Endothelial cell of umbilical vein (primary cell): Measurements from ENCODE around the gene ADGRG1. TPM values are rescaled to one million over a fixed set of nuclear protein-coding genes. Genes with fewer than 3 reads are reported as not detected.
A peak's percentile ranks its signal among the peaks of the same experiment; 100 is the strongest.

ENCODE experiments used
- BruUV-seq: library from RNA; stranded (reverse); fragments of 400-500 nt; replicated peaks from 2 replicates; lab custom pipeline; 2021; lab: Mats Ljungman, UMichigan
- CTCF ChIA-PET: fragments of 300-600, 350-600 bp; sonication (Branson Sonifier 250); formaldehyde crosslinking; loops from one replicate; lab custom pipeline; 2021; ENCODE audit warnings: antibody characterized with exemption, inconsistent platforms; lab: Charles Lee
- POLR2A ChIA-PET: fragments of 300-600, 350-600 bp; sonication (Branson Sonifier 250); formaldehyde crosslinking; loops from one replicate; lab custom pipeline; 2021; ENCODE audit warnings: antibody characterized with exemption, inconsistent platforms; lab: Charles Lee
- DNase-seq: peaks from one replicate; pipeline ENCODE4 v3.0.0-alpha.2; 2011; ENCODE audit warnings: low read depth, low spot score
- FAIRE-seq: peaks from 2 replicates; lab custom pipeline; 2011; peaks lifted over from hg19 to GRCh38; lab: Jason Lieb, UNC
- H2AFZ ChIP-seq: 2 replicates; pipeline ENCODE4 v1.6.0; 2012; ENCODE audit warnings: low read depth, low read length, control low read depth, inconsistent platforms
- H3K27ac ChIP-seq: 2 replicates; pipeline ENCODE4 v1.5.1; 2011; ENCODE audit warnings: low read depth, mild to moderate bottlenecking, control low read depth, low read length, moderate library complexity; ENCODE audit not compliant: insufficient read depth
- H3K27me3 ChIP-seq, 2 experiments: 2 replicates each; pipeline versions ENCODE4 v1.6.0 to v1.6.1; 2011; ENCODE audit warnings: low read length in 2 of 2, mixed read lengths in 1 of 2; ENCODE audit not compliant: control insufficient read depth in 2 of 2, insufficient read depth in 2 of 2
- H3K36me3 ChIP-seq, 2 experiments: 2 replicates in 1 of 2; 3 replicates in 1 of 2; pipeline ENCODE4 v1.5.1; 2011; ENCODE audit warnings: low read length in 2 of 2, mild to moderate bottlenecking in 1 of 2, moderate library complexity in 1 of 2; ENCODE audit not compliant: control insufficient read depth in 2 of 2, insufficient read depth in 2 of 2; ENCODE audit errors: extremely low read depth in 1 of 2
- H3K4me1 ChIP-seq: 3 replicates; pipeline ENCODE4 v1.5.1; 2011; ENCODE audit warnings: mild to moderate bottlenecking, low read length; ENCODE audit not compliant: control insufficient read depth, insufficient read depth; ENCODE audit errors: extremely low read depth
- H3K4me2 ChIP-seq: 2 replicates; pipeline ENCODE4 v1.6.1; 2011; ENCODE audit warnings: low read length, control low read depth, mixed read lengths; ENCODE audit not compliant: insufficient read depth
- H3K4me3 ChIP-seq, 3 experiments: fragments of 200-600 bp in 1 of 3; sonication (generic), shearing (Covaris generic) in 1 of 3; replicated peaks in 1 of 3; 2 replicates each; pipeline ENCODE4 v1.5.1; 2011 to 2016; ENCODE audit warnings: control low read depth in 3 of 3, low read length in 3 of 3, mild to moderate bottlenecking in 2 of 3, inconsistent platforms in 1 of 3, low read depth in 1 of 3, moderate library complexity in 1 of 3; ENCODE audit not compliant: insufficient read depth in 1 of 3
- H3K79me2 ChIP-seq: 2 replicates; pipeline ENCODE4 v1.6.0; 2012; ENCODE audit warnings: low read length, inconsistent platforms; ENCODE audit not compliant: control insufficient read depth, insufficient read depth
- H3K9ac ChIP-seq: replicated peaks from 2 replicates; pipeline ENCODE3; 2011; ENCODE audit warnings: low read length, control low read depth; ENCODE audit not compliant: insufficient read depth; ENCODE audit errors: extremely low read depth
- H3K9me1 ChIP-seq: replicated peaks from 3 replicates; pipeline ENCODE4 v1.6.0; 2011; ENCODE audit warnings: mild to moderate bottlenecking, low read length; ENCODE audit not compliant: control insufficient read depth, insufficient read depth; ENCODE audit errors: extremely low read depth
- H3K9me3 ChIP-seq: replicated peaks from 2 replicates; pipeline ENCODE4 v1.5.1; 2012; ENCODE audit warnings: low read length, inconsistent platforms; ENCODE audit not compliant: control insufficient read depth, insufficient read depth
- H4K20me1 ChIP-seq: replicated peaks from 2 replicates; pipeline ENCODE3; 2011; ENCODE audit warnings: mild to moderate bottlenecking, low read length; ENCODE audit not compliant: control insufficient read depth, insufficient read depth; ENCODE audit errors: extremely low read depth
- FOS ChIP-seq: IDR thresholded peaks from 2 replicates; pipeline ENCODE4 v1.6.1; 2011; ENCODE audit warnings: mild to moderate bottlenecking, low read length, moderate library complexity, borderline replicate concordance; ENCODE audit not compliant: insufficient read depth
- JUN ChIP-seq: IDR thresholded peaks from 2 replicates; pipeline ENCODE4 v1.6.1; 2011; ENCODE audit warnings: borderline replicate concordance, low read depth; ENCODE audit not compliant: insufficient read length, insufficient read depth
- POLR2A ChIP-seq: IDR thresholded peaks from 2 replicates; pipeline ENCODE4 v1.6.1; 2012; ENCODE audit warnings: low read depth, mild to moderate bottlenecking, control low read depth, low read length
- dilution Hi-C: fragments of 300-500 bp; cut with MboI; formaldehyde crosslinking; loops from one replicate; pipeline ENCODE4 v1.15.0; 2019; ENCODE audit warnings: low sequenced_read_pairs; ENCODE audit not compliant: extremely low pct_ligation_motif_present
- intact Hi-C: fragments of 100-400 bp; cut with micrococcal nuclease; formaldehyde crosslinking; loops from one replicate; pipeline ENCODE4 v1.10.0; 2022
- polyA plus RNA-seq, 4 experiments: library from polyadenylated mRNA; depleted of rRNA in 3 of 4; stranded (reverse) in 3 of 4; unstranded in 1 of 4; fragments of >200 nt; gene quantifications; 2 replicates each; pipeline versions ENCODE4 v1.2.1 to v1.2.3, GENCODE V29; 2011 to 2012; ENCODE audit warnings: missing spikeins in 1 of 4
- total RNA-seq: library from RNA; stranded (reverse); gene quantifications from 2 replicates; pipeline ENCODE4 v1.2.3, GENCODE V29; 2021

ADGRG1 gene
- total and polyA plus RNA-seq, 2 donors (not counting 3 experiments of a cell fraction or from before 2014, with no cell fraction given) = 45.6 to 92.5 TPM

DNA sequence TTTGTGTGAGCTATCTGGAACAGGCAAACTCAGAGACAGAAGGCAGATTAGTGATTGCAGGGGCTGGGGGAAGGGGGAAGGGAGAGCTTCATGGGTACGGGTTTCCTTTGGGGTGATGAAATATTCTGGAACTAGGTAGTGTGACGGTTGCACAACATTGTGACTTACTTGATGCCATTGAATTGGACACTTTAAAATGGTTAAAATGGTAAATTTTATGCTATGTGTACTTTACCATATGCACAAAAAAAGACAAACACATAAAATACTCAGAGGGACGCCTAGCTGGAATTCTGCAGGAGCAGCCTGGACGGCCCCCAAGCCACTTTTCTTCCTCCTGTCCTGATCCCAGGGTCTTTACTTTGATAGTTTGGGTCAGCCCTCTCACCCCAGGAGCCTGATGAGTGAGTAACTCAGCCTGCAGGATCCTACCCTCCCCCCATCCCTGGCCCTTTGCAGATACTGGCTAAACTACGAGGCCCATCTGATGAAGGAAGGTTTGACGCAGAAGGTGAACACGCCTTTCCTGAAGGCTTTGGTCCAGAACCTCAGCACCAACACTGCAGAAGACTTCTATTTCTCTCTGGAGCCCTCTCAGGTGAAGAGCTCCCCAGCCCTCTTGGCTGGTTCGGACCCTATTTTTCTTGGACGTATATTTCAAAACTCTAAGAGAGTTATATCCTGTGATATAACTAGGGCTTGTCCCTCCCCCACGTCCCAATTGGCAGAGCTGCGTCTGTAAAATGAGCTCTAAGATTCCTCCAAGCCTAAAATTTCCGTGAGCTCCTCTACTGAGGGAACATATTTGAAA lies 47.5 kb downstream of the ADGRG1 start:
- no peaks in the 10 kb centered on the region for H3K9me3 ChIP-seq
- no peak overlapping the region for H3K9ac ChIP-seq
- H3K36me3 ChIP-seq = no peaks in the 10 kb centered on the region
- no peaks in the 10 kb centered on the region for H3K9me1 ChIP-seq
- DNase-seq (no peak), FAIRE-seq (no peak)
- no peaks in the 10 kb centered on the region for H4K20me1 ChIP-seq
- H3K4me2 ChIP-seq = no peak overlapping the region
- BruUV-seq = no TSS peak
- H3K4me1 ChIP-seq = peaks cover 7% of the 10 kb centered on the region
- ChIA-PET CTCF (interaction anchor here (1.4 to 1.5 kb wide), 3 partner anchors 22 to 183 kb away, joined by 3 read pairs; no protein-coding TSS in a partner anchor), POLR2A (no interaction called here)
- H3K27me3 ChIP-seq = peaks cover 11 to 14% of the 10 kb centered on the region in 2 experiments
- intact Hi-C loops (no loop called here), dilution Hi-C loops (no loop called here)
- H3K4me3 ChIP-seq = no peak overlapping the region
- H3K79me2 ChIP-seq = no peaks in the 10 kb centered on the region
- H2AFZ ChIP-seq = peak overlapping the region; percentile 38
- TF ChIP-seq FOS (no peak), POLR2A (no peak)
- H3K27ac ChIP-seq = no peak overlapping the region

DNA sequence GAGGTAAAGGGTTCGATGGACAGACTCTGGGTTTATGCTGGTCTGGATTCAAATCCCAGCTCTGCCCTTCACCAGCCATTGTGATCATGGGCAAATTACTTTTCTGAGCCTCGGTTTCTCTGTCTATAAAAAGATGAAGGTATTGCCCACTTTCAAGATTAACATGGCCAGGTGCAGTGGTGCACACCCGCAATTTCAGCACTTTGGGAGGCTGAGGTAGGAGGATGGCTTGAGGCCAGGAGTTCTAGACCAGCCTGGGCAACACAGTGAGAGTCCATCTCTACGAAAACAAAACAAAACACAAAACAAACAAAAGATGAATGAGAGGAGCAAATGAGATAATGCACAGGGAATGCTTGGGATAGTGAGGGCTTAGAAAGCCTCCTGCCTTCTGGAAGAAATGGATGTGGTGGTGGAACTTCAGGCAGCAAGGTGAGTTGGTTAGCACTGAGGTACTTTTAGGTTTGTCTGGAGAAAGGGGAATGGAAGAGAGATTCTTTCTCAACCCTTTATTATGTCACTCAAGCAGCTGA lies 48.2 kb downstream of the ADGRG1 start:
- ChIA-PET CTCF (interaction anchor here (0.9 to 1.5 kb wide), 2 partner anchors 10 to 183 kb away, joined by 3 read pairs; no protein-coding TSS in a partner anchor), POLR2A (no interaction called here)
- dilution Hi-C loops (no loop called here), intact Hi-C loops (no loop called here)
- Histone ChIP-seq H3K9me1 (no peaks in the 10 kb centered on the region), H3K27me3 (peaks cover 10 to 14% of the 10 kb centered on the region in 2 experiments), H3K9ac (no peak overlapping the region), H4K20me1 (no peaks in the 10 kb centered on the region), H3K9me3 (no peaks in the 10 kb centered on the region), H3K4me2 (no peak overlapping the region), H3K4me1 (peaks cover 7% of the 10 kb centered on the region), H2AFZ (no peak overlapping the region), H3K36me3 (no peaks in the 10 kb centered on the region), H3K79me2 (no peaks in the 10 kb centered on the region), H3K4me3 (no peak overlapping the region), H3K27ac (no peak overlapping the region)
- no peak for TF ChIP-seq JUN
- no peak for FAIRE-seq
- DNase-seq = no peak
- BruUV-seq = no TSS peak
